ACHN (cell line): Measurements from ENCODE around the gene MLIP.
"Not testable (repeated sequence)": the region's sequence is repeated elsewhere in the genome, so short reads cannot be mapped to it uniquely, and the experiment has no call there.

ENCODE experiments used
- DNase-seq: peaks from one replicate; pipeline ENCODE4 v3.0.0-alpha.2; 2015
- in situ Hi-C: cut with HindIII; loops from 2 replicates; pipeline ENCODE4 v1.10.0; 2017; ENCODE audit warnings: low sequenced_read_pairs, low pct_ligation_motif_present, low pct_unique_long_range_greater_than_20kb

The MLIP gene

GRCh38 chr6:54195637-54196036 is 84.4 kb downstream of the MLIP start:
- DNase-seq = no peak
- in situ Hi-C loops = no loop called here

GRCh38 chr6:54196905-54197304 is 85.7 kb downstream of the MLIP start:
- in situ Hi-C loops = no loop called here
- DNase-seq = no peak

DNA sequence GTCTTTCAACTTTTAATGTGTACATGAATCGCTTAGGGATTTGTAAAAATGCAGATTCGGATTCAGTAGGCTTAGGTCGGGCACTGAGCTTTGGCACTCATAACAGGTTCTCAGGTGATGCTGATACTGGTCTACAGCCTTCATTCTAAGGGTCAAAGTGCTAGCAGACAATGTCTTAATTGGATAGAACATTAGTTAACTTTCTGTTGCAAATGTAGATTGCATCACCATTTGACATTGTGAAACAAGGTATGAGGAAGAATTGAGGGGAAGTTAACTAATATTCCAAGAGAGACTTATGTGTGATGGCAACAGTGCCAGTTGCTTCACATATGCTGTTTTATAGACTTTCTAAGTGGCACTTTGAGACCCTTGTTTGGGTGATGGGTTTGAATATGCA is 86.9 kb downstream of the MLIP start:
- DNase-seq = no peak
- in situ Hi-C loops = no loop called here

- not testable (repeated sequence) for DNase-seq
These were observed 92.3 kb downstream of the MLIP start for GRCh38 chr6:54203474-54204035.

DNA sequence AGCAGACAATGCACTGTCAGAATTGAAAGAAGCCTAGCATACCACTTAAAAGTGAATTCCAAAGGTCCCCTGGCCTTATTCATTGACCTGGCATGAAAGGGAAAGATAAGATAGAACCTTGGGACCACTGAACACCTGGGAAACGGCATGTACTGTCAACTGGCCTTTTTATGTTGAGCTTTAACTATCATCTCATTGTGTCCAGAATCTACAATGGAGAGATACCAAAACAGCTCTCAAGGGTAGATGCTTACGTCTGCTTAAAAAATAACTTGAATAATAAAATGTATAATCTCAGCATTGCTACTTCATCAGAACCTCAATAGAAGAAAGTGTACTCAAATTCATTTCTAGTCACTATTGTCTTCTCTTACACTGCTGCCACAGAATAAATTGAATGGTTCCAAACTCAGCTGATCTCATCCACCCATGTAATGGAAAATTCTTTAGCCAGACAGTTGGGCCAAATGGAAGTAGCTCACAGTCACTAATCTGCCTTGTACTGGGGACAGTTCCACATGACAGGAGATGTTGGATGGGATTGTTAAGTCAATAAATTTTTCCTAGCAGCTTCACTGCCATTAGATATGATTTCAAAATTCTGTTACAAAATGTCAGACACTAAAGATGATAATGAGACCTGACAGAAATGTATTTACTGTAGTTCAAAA is 93.8 kb downstream of the MLIP start:
- in situ Hi-C loops = no loop called here
- no peak for DNase-seq

More at GRCh38 chr6:54203474-54204035, 92.3 kb downstream of the MLIP start:
- in situ Hi-C loops = not testable (repeated sequence)

GRCh38 chr6:54206510-54206909 is 95.3 kb downstream of the MLIP start:
- DNase-seq = no peak
- in situ Hi-C loops = no loop called here

- in situ Hi-C loops, DNase-seq: not testable (repeated sequence)
These were observed 98.7 kb downstream of the MLIP start for GRCh38 chr6:54209983-54210382.

- in situ Hi-C loops = no loop called here
- no peak for DNase-seq
These were observed 103.0 kb downstream of the MLIP start for GRCh38 chr6:54214286-54214685.

- in situ Hi-C loops = no loop called here
- DNase-seq = no peak
These were observed 105.1 kb downstream of the MLIP start for GRCh38 chr6:54216336-54216735.

DNA sequence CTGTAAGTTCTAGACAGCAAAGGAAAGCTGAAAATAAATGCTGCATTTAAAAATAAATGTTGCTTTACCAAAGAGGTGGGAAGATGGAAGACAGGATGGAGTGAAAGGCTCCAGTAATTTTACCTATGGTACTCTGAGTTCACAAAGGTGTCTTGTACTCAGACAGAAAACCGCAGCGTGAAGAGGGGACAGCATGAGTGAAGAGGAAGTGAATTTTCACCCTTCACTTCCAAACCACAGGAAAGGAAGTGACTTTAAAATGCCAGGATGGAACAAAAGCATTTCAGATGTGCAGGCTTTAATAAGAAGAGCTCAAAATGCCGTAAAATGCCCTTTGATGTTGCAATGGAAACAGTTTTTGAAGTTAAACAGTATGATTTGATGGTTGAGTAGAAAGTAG is 105.8 kb downstream of the MLIP start:
- DNase-seq = no peak
- in situ Hi-C loops = no loop called here

DNA sequence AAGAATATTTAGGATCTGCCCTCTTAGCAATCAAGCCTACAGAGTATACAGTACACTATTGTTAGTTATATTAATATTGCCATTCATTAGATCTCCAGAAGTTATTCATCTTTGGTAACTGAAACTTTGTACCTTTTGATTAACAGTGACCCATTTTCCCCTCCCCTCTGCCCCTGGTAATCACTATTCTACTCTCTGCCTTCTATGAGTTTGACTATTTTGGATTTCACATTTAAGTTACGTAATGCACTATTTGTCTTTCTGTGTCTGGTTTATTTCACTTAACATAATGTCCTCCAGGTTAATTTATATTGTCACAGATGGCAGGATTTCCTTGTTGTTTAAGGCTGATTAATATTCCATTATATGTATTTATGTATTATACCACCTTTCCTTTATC is 111.0 kb downstream of the MLIP start:
- in situ Hi-C loops = no loop called here
- DNase-seq = no peak

DNA sequence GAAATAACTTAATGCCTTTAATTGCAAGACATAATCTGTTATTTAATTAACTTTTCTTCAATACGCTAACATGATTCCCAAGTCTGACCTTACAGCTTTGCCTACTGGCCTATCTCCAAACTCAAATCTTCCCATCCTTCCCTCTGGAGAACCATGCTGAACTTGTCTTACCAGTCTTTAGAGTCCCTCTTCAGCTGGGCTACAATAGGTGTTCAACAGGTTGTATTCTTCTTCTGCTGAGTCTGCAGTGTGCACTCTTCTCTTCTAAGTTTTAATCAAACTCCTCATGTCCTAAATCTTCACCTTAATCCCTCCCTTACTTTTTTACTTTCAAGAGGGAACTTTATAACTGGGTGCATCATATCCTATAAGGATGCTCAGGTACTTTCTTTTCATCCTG is 121.5 kb downstream of the MLIP start:
- in situ Hi-C loops = no loop called here
- DNase-seq = no peak

GRCh38 chr6:54234539-54234938 is 123.3 kb downstream of the MLIP start:
- in situ Hi-C loops = no loop called here
- no peak for DNase-seq

DNA sequence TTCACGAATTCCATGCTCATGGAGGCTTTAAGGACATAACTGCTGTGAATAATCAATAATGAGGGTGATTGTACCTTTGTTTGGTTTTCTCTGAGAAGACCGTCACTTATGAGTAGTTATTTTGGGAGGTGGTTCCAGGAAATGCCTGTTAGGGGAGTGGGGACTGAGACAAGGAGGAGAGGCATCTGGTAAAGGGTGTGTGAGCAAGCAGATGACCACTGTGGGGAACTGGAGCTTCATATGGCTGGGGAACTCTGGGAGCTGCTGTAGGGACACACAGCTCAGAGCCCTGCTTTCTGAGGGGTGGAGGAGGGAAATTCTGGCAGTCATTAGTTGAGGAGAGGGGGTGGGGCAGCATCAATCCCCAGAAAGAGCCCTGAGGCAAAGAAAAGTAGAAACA is 125.7 kb downstream of the MLIP start:
- in situ Hi-C loops = no loop called here

GRCh38 chr6:54238396-54238795 is 127.2 kb downstream of the MLIP start:
- DNase-seq = no peak
- in situ Hi-C loops = no loop called here

More for the DNA sequence above, 125.7 kb downstream of the MLIP start:
- DNase-seq = no peak

GRCh38 chr6:54243699-54244098 is 132.5 kb downstream of the MLIP start:
- in situ Hi-C loops = no loop called here
- no peak for DNase-seq

GRCh38 chr6:54244430-54244829 is 133.2 kb downstream of the MLIP start:
- DNase-seq = peak; percentile 48
- in situ Hi-C loops = no loop called here

DNA sequence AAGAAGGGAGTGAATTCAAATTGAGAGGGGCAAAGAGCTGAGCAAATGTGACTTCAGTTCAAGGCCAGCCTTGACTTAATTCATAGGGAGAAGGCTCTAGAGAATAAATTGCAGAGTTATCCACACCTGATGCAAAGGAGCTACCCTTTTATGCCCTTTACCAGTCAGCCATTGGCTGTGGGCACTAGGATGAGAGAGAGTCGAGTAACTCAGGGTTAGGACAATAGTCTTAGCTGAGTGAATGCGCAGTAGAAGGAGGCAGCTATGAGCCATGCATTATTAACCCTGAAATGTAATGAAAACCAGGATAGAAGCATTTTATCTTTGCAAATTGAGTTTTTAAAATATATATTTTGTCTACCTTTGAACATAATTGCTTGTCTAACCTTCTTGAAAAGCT is 134.0 kb downstream of the MLIP start:
- in situ Hi-C loops = no loop called here
- no peak for DNase-seq

- in situ Hi-C loops = no loop called here
- DNase-seq = no peak
These were observed 137.1 kb downstream of the MLIP start for GRCh38 chr6:54248319-54248718.

GRCh38 chr6:54248994-54249393 is 137.8 kb downstream of the MLIP start:
- in situ Hi-C loops = no loop called here
- DNase-seq = no peak
